Panc1 (cell line): ENCODE measurements around the gene ALOX5. TPM values are rescaled to one million over a fixed set of nuclear protein-coding genes. Genes with fewer than 3 reads are reported as not detected.
"Not testable (repeated sequence)": the region's sequence is repeated elsewhere in the genome, so short reads cannot be mapped to it uniquely, and the experiment has no call there.

Experiments used
- ATAC-seq: fragments of 200-7000 bp; cut with Tn5 transposase; 2 replicates; pipeline ENCODE4 v1.9.1; 2020; ENCODE audit warnings: mild to moderate bottlenecking, moderate library complexity
- BruUV-seq: library from RNA; stranded (reverse); fragments of 400-500 nt; replicated peaks from 2 replicates; lab custom pipeline; 2021; lab: Mats Ljungman, UMichigan
- CTCF ChIA-PET: fragments of 300-600 bp; sonication (Branson Sonifier 250); formaldehyde crosslinking; loops from one replicate; lab custom pipeline; 2022; ENCODE audit warnings: antibody characterized with exemption; lab: Charles Lee
- POLR2A ChIA-PET: fragments of 300-600 bp; sonication (Branson Sonifier 250); formaldehyde crosslinking; loops from one replicate; lab custom pipeline; 2022; ENCODE audit warnings: antibody characterized with exemption; lab: Charles Lee
- DNase-seq: peaks from one replicate; pipeline ENCODE4 v3.0.0-alpha.2; 2010; ENCODE audit warnings: low read depth, low spot score
- H3K27ac ChIP-seq: 2 replicates; pipeline ENCODE4 v1.5.1; 2011; ENCODE audit warnings: mild to moderate bottlenecking, low read length, inconsistent platforms
- H3K27me3 ChIP-seq: fragments of 200-500 bp; sonication (Bioruptor generic); 2 replicates; pipeline ENCODE4 v1.6.0; 2014; ENCODE audit warnings: low read length, inconsistent platforms; ENCODE audit not compliant: control insufficient read depth, insufficient read depth
- H3K36me3 ChIP-seq: fragments of 200-500 bp; sonication (Bioruptor generic); 2 replicates; pipeline ENCODE4 v1.5.1; 2014; ENCODE audit warnings: inconsistent platforms, mild to moderate bottlenecking, low read length, moderate library complexity; ENCODE audit not compliant: control insufficient read depth, insufficient read depth
- H3K4me1 ChIP-seq: 2 replicates; pipeline ENCODE4 v1.5.1; 2011; ENCODE audit warnings: inconsistent platforms, mild to moderate bottlenecking, low read length, moderate library complexity; ENCODE audit not compliant: control insufficient read depth, insufficient read depth
- H3K4me3 ChIP-seq, 2 experiments: 2 replicates each; pipeline ENCODE4 v1.5.1; 2011 to 2012; ENCODE audit warnings: low read depth in 2 of 2, low read length in 2 of 2, mild to moderate bottlenecking in 2 of 2, inconsistent platforms in 1 of 2, moderate library complexity in 1 of 2
- H3K9me3 ChIP-seq: fragments of 200-500 bp; sonication (Bioruptor generic); 2 replicates; pipeline ENCODE4 v1.5.1; 2014; ENCODE audit warnings: low read depth, mild to moderate bottlenecking, inconsistent platforms, low read length, moderate library complexity; ENCODE audit not compliant: control insufficient read depth, insufficient read depth
- POLR2AphosphoS5 ChIP-seq: IDR thresholded peaks from 2 replicates; pipeline ENCODE4 v1.6.1; 2012; ENCODE audit warnings: mild to moderate bottlenecking, low read depth, low read length, moderate library complexity
- SIN3A ChIP-seq: IDR thresholded peaks from 2 replicates; pipeline ENCODE4 v1.6.1; 2012; ENCODE audit warnings: low read depth, mild to moderate bottlenecking, low read length, moderate library complexity, borderline replicate concordance; ENCODE audit not compliant: insufficient read depth
- TCF7L2 ChIP-seq: IDR thresholded peaks from 2 replicates; pipeline ENCODE4 v1.6.1; 2011; ENCODE audit warnings: mild to moderate bottlenecking, low read depth, low read length, inconsistent platforms
- in situ Hi-C: cut with HindIII; loops from 2 replicates; pipeline ENCODE4 v1.10.0; 2016; ENCODE audit warnings: low sequenced_read_pairs, low pct_unique_long_range_greater_than_20kb
- intact Hi-C: fragments of 100-400 bp; cut with micrococcal nuclease; formaldehyde crosslinking; loops from one replicate; pipeline ENCODE4 v1.10.0; 2022; ENCODE audit not compliant: unreplicated experiment
- total RNA-seq: library from RNA; stranded (reverse); gene quantifications from one replicate; pipeline ENCODE4 v1.2.1, GENCODE V29; 2021; ENCODE audit not compliant: unreplicated experiment
- TF ChIP-seq, protein P1 (sequence below), 2 experiments: IDR thresholded peaks; 2 replicates each; pipeline ENCODE4 v1.6.1; 2011 to 2012; ENCODE audit warnings: low read depth in 2 of 2, control low read depth in 1 of 2, low read length in 1 of 2, mild to moderate bottlenecking in 1 of 2, moderate library complexity in 1 of 2; ENCODE audit not compliant: insufficient read depth in 1 of 2
- TF ChIP-seq, protein P2 (sequence below): fragments of 450-650 bp; IDR thresholded peaks from 2 replicates; pipeline ENCODE4 v1.5.1; 2017; ENCODE audit warnings: mild to moderate bottlenecking

The ALOX5 gene
- total RNA-seq, 1 experiment from 2014 or later: 0.82 TPM

DNA sequence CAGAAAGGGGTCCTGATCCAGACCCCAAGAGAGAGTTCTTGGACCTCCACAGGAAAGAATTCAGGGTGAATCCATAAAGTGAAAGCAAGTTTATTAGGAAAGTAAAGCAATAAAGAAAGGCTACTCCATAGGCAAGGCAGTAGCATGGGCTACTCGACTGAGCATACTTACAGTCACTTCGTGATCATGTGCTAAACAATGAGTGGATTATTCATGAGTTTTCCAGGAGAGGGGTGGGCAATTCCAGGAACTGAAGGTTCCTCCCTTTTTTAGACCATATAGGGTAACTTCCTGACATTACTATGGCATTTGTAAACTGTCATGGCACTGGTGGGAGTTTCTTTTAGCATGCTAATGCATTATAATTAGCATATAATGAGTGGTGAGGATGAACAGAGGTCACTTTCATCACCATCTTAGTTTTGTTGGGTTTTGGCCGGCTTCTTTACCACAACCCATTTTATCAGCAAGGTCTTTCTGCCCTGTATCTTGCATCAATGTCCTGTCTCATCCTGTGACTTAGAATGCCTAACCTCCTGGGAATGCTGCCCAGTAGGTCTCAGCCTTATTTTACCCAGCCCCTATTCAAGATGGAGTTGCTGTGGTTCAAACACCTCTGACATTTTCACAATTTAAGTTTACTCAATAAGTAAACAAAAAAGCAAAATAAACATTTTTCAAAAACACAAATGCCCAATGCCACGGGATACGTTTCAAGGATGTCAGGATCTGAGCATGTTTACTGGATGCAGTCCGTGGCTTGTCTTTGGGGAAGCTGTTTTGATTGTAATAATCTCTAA, 37.0 kb downstream of the ALOX5 start:
- Histone ChIP-seq H3K27me3 (peaks cover 35% of the 10 kb centered on the region), H3K36me3 (no peaks in the 10 kb centered on the region), H3K4me1 (no peaks in the 10 kb centered on the region), H3K27ac (no peak overlapping the region), H3K9me3 (no peaks in the 10 kb centered on the region), H3K4me3 (no peak overlapping the region)
- TF ChIP-seq, protein P1, sequence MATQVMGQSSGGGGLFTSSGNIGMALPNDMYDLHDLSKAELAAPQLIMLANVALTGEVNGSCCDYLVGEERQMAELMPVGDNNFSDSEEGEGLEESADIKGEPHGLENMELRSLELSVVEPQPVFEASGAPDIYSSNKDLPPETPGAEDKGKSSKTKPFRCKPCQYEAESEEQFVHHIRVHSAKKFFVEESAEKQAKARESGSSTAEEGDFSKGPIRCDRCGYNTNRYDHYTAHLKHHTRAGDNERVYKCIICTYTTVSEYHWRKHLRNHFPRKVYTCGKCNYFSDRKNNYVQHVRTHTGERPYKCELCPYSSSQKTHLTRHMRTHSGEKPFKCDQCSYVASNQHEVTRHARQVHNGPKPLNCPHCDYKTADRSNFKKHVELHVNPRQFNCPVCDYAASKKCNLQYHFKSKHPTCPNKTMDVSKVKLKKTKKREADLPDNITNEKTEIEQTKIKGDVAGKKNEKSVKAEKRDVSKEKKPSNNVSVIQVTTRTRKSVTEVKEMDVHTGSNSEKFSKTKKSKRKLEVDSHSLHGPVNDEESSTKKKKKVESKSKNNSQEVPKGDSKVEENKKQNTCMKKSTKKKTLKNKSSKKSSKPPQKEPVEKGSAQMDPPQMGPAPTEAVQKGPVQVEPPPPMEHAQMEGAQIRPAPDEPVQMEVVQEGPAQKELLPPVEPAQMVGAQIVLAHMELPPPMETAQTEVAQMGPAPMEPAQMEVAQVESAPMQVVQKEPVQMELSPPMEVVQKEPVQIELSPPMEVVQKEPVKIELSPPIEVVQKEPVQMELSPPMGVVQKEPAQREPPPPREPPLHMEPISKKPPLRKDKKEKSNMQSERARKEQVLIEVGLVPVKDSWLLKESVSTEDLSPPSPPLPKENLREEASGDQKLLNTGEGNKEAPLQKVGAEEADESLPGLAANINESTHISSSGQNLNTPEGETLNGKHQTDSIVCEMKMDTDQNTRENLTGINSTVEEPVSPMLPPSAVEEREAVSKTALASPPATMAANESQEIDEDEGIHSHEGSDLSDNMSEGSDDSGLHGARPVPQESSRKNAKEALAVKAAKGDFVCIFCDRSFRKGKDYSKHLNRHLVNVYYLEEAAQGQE (IDR thresholded peaks at IDR 0.05; ENCODE audit: insufficient read depth in 1 of 2, low read depth in 2 of 2, low read length in 1 of 2): no peak
- no peak for TF ChIP-seq POLR2AphosphoS5
- no peak for TF ChIP-seq SIN3A
- TF ChIP-seq, protein P2, sequence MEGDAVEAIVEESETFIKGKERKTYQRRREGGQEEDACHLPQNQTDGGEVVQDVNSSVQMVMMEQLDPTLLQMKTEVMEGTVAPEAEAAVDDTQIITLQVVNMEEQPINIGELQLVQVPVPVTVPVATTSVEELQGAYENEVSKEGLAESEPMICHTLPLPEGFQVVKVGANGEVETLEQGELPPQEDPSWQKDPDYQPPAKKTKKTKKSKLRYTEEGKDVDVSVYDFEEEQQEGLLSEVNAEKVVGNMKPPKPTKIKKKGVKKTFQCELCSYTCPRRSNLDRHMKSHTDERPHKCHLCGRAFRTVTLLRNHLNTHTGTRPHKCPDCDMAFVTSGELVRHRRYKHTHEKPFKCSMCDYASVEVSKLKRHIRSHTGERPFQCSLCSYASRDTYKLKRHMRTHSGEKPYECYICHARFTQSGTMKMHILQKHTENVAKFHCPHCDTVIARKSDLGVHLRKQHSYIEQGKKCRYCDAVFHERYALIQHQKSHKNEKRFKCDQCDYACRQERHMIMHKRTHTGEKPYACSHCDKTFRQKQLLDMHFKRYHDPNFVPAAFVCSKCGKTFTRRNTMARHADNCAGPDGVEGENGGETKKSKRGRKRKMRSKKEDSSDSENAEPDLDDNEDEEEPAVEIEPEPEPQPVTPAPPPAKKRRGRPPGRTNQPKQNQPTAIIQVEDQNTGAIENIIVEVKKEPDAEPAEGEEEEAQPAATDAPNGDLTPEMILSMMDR: no peak
- no peak for TF ChIP-seq TCF7L2
- no TSS peak for BruUV-seq
- ATAC-seq (no peak), DNase-seq (no peak)
- POLR2A ChIA-PET: no interaction called here
- intact Hi-C loops: loop anchor here (10.0 kb wide), 1 partner anchor 56 kb away; no protein-coding TSS in a partner anchor
- CTCF ChIA-PET: no interaction called here
- in situ Hi-C loops: no loop called here

DNA sequence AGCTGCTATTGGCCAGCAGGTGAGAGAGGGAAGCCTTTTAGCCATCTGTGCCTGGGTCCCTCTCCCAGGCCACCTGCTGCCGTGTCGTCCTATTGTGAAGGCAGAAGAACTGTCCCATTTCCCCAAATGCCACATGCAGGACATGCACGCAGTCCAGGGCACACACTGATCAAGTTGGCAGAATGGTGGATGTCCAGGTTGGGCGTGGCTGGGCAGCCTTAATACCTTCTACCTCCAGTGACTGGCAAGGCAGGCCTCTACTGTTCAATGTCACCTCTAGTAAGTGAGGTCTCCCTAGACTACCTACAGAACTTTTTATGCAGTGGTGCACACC, 37.6 kb downstream of the ALOX5 start:
- TF ChIP-seq, protein P1 (IDR thresholded peaks at IDR 0.05; ENCODE audit: insufficient read depth in 1 of 2, low read depth in 2 of 2, low read length in 1 of 2): no peak
- no peak for TF ChIP-seq SIN3A
- TF ChIP-seq, protein P2: no peak
- no peak for TF ChIP-seq TCF7L2
- TF ChIP-seq POLR2AphosphoS5: no peak
- H3K27me3 ChIP-seq: peaks cover 30% of the 10 kb centered on the region
- H3K27ac ChIP-seq: no peak overlapping the region
- ChIA-PET CTCF (no interaction called here), POLR2A (no interaction called here)
- no peaks in the 10 kb centered on the region for H3K36me3 ChIP-seq
- intact Hi-C loops (loop anchor here (10.0 kb wide), 1 partner anchor 57 kb away; no protein-coding TSS in a partner anchor), in situ Hi-C loops (no loop called here)
- H3K9me3 ChIP-seq: no peaks in the 10 kb centered on the region
- no peak for ATAC-seq
- no peak for DNase-seq
- no peak overlapping the region for H3K4me3 ChIP-seq
- H3K4me1 ChIP-seq: no peaks in the 10 kb centered on the region
- no TSS peak for BruUV-seq

DNA sequence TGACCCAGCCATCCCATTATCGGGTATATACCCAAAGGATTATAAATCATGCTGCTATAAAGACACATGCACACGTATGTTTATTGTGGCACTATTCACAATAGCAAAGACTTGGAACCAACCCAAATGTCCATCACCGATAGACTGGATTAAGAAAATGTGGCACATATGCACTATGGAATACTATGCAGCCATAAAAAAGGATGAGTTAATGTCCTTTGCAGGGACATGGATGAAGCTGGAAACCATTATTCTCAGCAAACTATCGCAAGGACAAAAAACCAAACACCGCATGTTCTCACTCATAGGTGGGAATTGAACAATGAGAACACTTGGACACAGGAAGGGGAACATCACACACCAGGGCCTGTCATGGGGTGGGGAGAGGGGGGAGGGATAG, 41.0 kb downstream of the ALOX5 start:
- H3K36me3 ChIP-seq, H3K27ac ChIP-seq, H3K9me3 ChIP-seq, H3K4me1 ChIP-seq, in situ Hi-C loops, ATAC-seq, CTCF ChIA-PET, DNase-seq, POLR2A ChIA-PET, BruUV-seq, H3K4me3 ChIP-seq: not testable (repeated sequence)
- H3K27me3 ChIP-seq: peaks cover 12% of the 10 kb centered on the region
- intact Hi-C loops: loop anchor here (10.0 kb wide), 1 partner anchor 60 kb away; no protein-coding TSS in a partner anchor
